Transverse colon (tissue), 4 donors: ENCODE measurements around the gene ECI1. TPM values are rescaled to one million over a fixed set of nuclear protein-coding genes. Genes with fewer than 3 reads are reported as not detected.

Source experiments
- DNase-seq: peaks from one replicate; pipeline ENCODE4 v3.0.0-alpha.2; 2019
- H3K27ac ChIP-seq, 4 donors: fragments of 200-600 bp; sonication (generic); 2 replicates each; pipeline ENCODE4 v1.5.1; 2016 to 2018; ENCODE audit warnings: inconsistent platforms in 4 of 4
- H3K27me3 ChIP-seq: fragments of 200-600 bp; sonication (generic); 2 replicates; pipeline ENCODE4 v1.5.1; 2017; ENCODE audit warnings: inconsistent platforms
- H3K36me3 ChIP-seq, 4 donors: fragments of 200-600 bp; sonication (generic); 2 replicates each; pipeline ENCODE4 v1.5.1; 2017 to 2019; ENCODE audit warnings: inconsistent platforms in 4 of 4
- H3K4me1 ChIP-seq, 4 donors: fragments of 200-600 bp; sonication (generic); 2 replicates each; pipeline ENCODE4 v1.5.1; 2017 to 2020; ENCODE audit warnings: inconsistent platforms in 4 of 4
- H3K4me3 ChIP-seq, 4 donors: fragments of 200-600 bp; sonication (generic); 1 replicate in 1 of 4; 2 replicates in 3 of 4; pipeline versions ENCODE4 v1.5.1 to v1.6.1; 2017 to 2019; ENCODE audit warnings: inconsistent platforms in 4 of 4
- H3K9me3 ChIP-seq, 2 donors: fragments of 200-600 bp; sonication (generic); 2 replicates each; pipeline ENCODE4 v1.5.1; 2017 to 2019; ENCODE audit warnings: inconsistent platforms in 2 of 2
- CTCF ChIP-seq, 5 experiments: fragments of 200-600 bp in 3 of 5; fragments of 450-650 bp in 2 of 5; sonication (generic) in 3 of 5; IDR thresholded peaks; 1 replicate in 2 of 5; 2 replicates in 3 of 5; pipeline ENCODE4 v1.5.1; 2016 to 2017; ENCODE audit warnings: antibody characterized with exemption in 5 of 5, inconsistent platforms in 3 of 5, mild to moderate bottlenecking in 2 of 5, moderate library complexity in 1 of 5
- EP300 ChIP-seq: sonication (generic); formaldehyde crosslinking; IDR thresholded peaks from one replicate; pipeline ENCODE4 v1.6.1; 2017; ENCODE audit warnings: antibody characterized with exemption, low read depth
- POLR2A ChIP-seq: fragments of 450-650 bp; IDR thresholded peaks from one replicate; pipeline ENCODE4 v1.6.1; 2016; ENCODE audit warnings: antibody characterized with exemption, mild to moderate bottlenecking, moderate library complexity
- POLR2AphosphoS5 ChIP-seq, 3 donors: sonication (generic); formaldehyde crosslinking; IDR thresholded peaks; one replicate each; pipeline ENCODE4 v1.6.1; 2016; ENCODE audit warnings: antibody characterized with exemption in 3 of 3
- WGBS, 2 donors: methylation state at CpG; one replicate each; pipeline ENCODE4 v1.1.5; 2018; ENCODE audit warnings: low coverage in 1 of 2; 5-methylcytosine and 5-hydroxymethylcytosine counted together
- in situ Hi-C, 4 donors: fragments of 200-750 bp; cut with MboI; loops; one replicate each; pipeline versions ENCODE4 v1.15.0 to v1.15.1; 2017; ENCODE audit warnings: low sequenced_read_pairs in 3 of 4, low pct_ligation_motif_present in 1 of 4, low pct_unique_long_range_greater_than_20kb in 1 of 4
- intact Hi-C: fragments of 100-400 bp; cut with DNase I; formaldehyde crosslinking; loops from one replicate; pipeline ENCODE4 v1.15.1; 2023; ENCODE audit warnings: low total_unique reads
- total RNA-seq, 4 donors: library from RNA; depleted of rRNA; stranded (reverse); fragments of >200 nt; gene quantifications; one replicate each; pipeline ENCODE4 v1.1.0, GENCODE V29; 2016

ECI1 gene
- total RNA-seq, 4 donors from 2014 or later: 24.5 to 218 (median 100) TPM

GRCh38 chr16:2196981-2197511, 54.3 kb downstream of the ECI1 start:
- no peaks in the 10 kb centered on the region for H3K9me3 ChIP-seq
- peaks cover 10 to 18% (median 15%) of the 10 kb centered on the region in 4 donors for H3K4me1 ChIP-seq
- in situ Hi-C loops (loop anchor here in 1 of 4 donors (25.0 kb wide), 1 partner anchor 290 kb away; the partner anchor contains the start of gene TBC1D24), intact Hi-C loops (no loop called here)
- peaks cover 61% of the 10 kb centered on the region for H3K27me3 ChIP-seq
- no peak for TF ChIP-seq CTCF (IDR thresholded peaks at IDR 0.05)
- no peak for TF ChIP-seq POLR2A
- TF ChIP-seq EP300: no peak
- TF ChIP-seq POLR2AphosphoS5 (IDR thresholded peaks at IDR 0.05): no peak
- no peaks in the 10 kb centered on the region for H3K36me3 ChIP-seq
- DNase-seq: no peak
- 31% methylated on average over 26 of the region's 32 CpGs; no CpG with 5 or more reads in 1 of the 2 donors for WGBS, 2 donors
- no peak overlapping the region for H3K4me3 ChIP-seq
- no peak overlapping the region for H3K27ac ChIP-seq

- in situ Hi-C loops: loop anchor here in 1 of 4 donors (25.0 kb wide), 1 partner anchor 291 kb away; the partner anchor contains the start of gene TBC1D24
- Histone ChIP-seq H3K9me3 (no peaks in the 10 kb centered on the region), H3K27me3 (peaks cover 61% of the 10 kb centered on the region), H3K4me3 (peak within 1 kb of the TSS in 3 of 4 donors; percentile 27 to 44 (median 42)), H3K36me3 (no peaks in the 10 kb centered on the region), H3K4me1 (peaks cover 10 to 18% (median 15%) of the 10 kb centered on the region in 4 donors), H3K27ac (no peak within 1 kb of the TSS)
- WGBS, 2 donors: 4% methylated on average over 33 of the region's 129 CpGs; no CpG with 5 or more reads in 1 of the 2 donors
- DNase-seq: no peak
- intact Hi-C loops: no loop called here
- TF ChIP-seq EP300 (no peak), CTCF (IDR thresholded peaks at IDR 0.05) (no peak), POLR2AphosphoS5 (IDR thresholded peaks at IDR 0.05) (no peak), POLR2A (no peak)
These were observed 55.0 kb downstream of the ECI1 start, which contains the start of gene CASKIN1 for GRCh38 chr16:2196162-2196980. TSS of gene CASKIN1 (minus strand) at chr16:2196605. CDS start at chr16:2196432, 173 bp downstream.

- TF ChIP-seq CTCF (IDR thresholded peaks at IDR 0.05) (no peak), POLR2A (no peak), EP300 (no peak), POLR2AphosphoS5 (IDR thresholded peaks at IDR 0.05) (no peak)
- H3K9me3 ChIP-seq: no peaks in the 10 kb centered on the region
- H3K4me3 ChIP-seq: peak overlapping the region in 3 of 4 donors; percentile 27 to 44 (median 42)
- 6% methylated on average over 29 of the region's 49 CpGs; no CpG with 5 or more reads in 1 of the 2 donors for WGBS, 2 donors
- H3K36me3 ChIP-seq: no peaks in the 10 kb centered on the region
- in situ Hi-C loops: loop anchor here in 1 of 4 donors (25.0 kb wide), 1 partner anchor 292 kb away; the partner anchor contains the start of gene TBC1D24
- intact Hi-C loops: no loop called here
- DNase-seq: no peak
- peaks cover 61% of the 10 kb centered on the region for H3K27me3 ChIP-seq
- peaks cover 10 to 18% (median 15%) of the 10 kb centered on the region in 4 donors for H3K4me1 ChIP-seq
- no peak overlapping the region for H3K27ac ChIP-seq
These were observed 55.8 kb downstream of the ECI1 start for GRCh38 chr16:2195322-2196161.
